Cortex of kidney (tissue), 1 donor: ENCODE measurements around the gene ARID1B.

Source experiments
- DNase-seq: peaks from one replicate; lab custom pipeline; 2025; lab: John Stamatoyannopoulos, UW

ARID1B gene

DNA sequence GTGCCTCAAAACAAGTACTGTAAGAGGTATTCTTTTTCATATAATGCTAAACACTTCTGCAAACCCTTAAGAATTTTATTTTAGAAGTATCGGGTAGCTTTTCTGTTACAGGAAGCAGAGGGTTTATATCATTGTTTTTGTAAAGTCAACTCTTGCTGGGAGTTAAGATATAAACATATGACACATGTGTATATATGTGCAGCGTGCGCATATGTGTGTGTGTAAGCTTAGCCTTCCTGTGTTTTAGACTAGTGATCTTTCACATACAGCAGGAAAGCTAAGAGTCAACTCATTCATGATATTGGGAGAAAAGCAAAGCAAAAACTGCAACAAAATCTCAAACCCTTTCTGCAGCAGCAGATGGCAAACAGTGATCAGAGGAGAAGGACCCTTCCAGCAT, 102.4 kb downstream of the ARID1B start:
- no peak for DNase-seq

- DNase-seq = no peak
Measured at GRCh38 chr6:156880913-156881312, 103.7 kb downstream of the ARID1B start.

DNA sequence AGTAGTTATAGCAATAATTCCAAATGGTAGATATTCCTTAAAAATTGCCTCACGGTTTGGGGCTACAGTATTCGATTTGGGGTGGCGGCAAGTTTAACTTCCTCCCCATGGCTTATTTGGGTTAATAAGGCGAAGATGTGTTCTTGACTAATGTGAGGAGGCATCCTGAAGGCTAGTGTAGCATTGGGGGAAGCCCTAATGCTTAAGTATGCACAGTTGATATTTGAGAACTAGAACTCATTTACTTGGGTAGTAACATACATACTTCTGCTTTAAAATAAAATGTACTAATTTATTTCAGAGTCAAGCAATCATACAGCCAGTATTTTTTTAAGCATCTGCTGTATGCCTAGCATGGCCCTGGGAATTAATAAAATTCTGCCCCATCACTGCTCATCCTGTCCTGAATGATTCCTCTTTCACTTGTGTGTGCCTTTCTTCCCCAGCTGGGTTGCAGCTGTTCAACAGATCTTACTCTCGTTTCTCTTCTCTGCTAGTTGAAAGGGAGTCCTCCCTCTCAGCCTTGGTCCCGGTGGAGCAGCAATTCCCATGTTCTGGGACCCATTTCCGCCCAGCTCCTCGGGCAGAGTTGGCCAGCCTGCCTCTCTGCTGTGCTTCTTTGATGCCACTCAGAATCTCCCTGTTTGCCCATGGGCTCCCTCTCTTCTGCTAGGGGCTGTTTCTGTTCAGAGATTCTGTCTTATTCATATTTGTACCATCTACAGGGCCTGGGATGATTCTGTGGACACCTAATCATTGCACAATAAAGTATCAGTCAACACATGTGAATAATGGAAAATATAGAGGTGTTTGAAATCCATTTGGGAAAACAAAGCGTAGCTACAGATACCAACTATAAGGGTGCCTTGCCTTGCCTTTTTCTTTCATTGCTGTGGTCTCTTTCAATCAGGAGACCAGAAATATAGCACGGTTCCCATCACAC, 104.8 kb downstream of the ARID1B start:
- no peak for DNase-seq

DNA sequence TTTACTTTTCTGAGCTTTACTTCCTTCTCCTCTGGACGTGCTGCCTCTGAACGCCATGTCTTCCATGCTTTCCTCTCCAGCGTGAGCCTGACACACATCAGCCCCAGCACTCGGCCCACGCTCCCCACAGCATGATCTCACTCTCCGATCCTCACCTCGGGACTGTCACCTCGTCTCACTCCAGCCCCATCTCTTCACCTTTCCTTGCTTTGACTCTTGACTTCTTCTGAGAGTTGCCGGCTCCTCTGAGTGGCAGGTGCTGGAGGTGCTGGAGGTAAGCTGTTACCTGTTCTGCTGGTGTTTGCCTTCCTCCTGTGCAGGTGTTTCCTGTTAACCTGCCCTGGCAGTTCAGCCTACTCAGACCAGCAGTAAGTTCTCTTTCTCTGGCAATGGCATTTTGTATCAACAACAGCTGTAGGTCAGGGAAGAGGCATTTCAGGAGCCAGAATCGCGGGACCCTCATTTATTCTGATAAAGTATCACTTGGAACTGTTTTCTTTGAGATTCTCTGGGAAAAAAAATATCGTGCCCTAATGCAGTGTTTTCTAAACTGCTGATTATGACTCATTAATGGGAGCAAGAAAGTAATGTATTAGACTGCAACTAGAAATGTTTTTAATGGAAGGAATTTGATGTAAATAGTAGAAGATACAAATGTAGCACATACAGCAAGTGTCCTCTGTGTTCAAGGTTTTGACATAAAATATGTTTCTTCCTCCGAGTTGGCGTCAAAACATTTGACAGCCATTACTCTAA, 106.5 kb downstream of the ARID1B start:
- no peak for DNase-seq

DNA sequence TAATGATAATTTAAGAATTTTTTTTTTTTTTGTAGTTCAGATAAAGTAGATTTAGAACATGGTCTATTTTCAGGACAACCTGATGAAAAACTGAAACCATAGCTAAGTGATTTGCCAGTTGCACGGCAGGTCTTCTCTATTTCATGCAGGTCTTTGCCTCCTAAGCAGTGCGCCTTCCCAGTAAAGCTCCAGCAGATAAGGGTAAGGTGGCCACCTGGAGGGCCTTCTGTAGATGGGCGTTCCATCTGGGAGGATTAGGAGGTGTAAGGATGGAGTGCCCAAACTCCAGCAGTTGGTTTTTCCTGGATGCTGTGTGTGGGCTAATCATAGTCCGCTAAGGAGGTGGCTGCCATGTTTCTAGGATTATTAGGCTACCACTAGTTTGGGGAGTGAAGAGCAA, 107.1 kb downstream of the ARID1B start:
- no peak for DNase-seq

- DNase-seq = no peak
Measured at GRCh38 chr6:156885562-156885961, 108.4 kb downstream of the ARID1B start.

DNA sequence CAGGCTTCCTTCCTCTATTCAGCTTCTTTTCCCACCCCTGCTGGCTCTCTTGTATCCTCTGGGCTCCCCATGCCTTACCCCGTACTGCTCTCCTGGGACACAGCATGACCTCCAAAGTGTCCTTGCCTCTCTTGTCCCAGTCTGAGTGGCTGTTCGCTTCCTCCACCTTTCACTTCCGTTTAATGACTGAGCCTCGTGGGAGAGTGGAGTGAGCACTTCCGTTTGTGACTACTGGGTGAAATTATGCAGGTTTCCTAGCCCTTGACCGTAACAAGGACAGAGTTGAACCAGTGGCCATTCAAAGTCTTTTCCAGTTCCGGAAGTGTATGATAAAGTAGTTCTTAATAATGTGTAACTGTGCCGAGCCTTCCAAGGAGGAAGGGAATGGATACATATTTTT, 109.2 kb downstream of the ARID1B start:
- DNase-seq = no peak

GRCh38 chr6:156887623-156888269, 110.6 kb downstream of the ARID1B start:
- no peak for DNase-seq

- DNase-seq = no peak
Measured at GRCh38 chr6:156889469-156889868, 112.3 kb downstream of the ARID1B start.

DNA sequence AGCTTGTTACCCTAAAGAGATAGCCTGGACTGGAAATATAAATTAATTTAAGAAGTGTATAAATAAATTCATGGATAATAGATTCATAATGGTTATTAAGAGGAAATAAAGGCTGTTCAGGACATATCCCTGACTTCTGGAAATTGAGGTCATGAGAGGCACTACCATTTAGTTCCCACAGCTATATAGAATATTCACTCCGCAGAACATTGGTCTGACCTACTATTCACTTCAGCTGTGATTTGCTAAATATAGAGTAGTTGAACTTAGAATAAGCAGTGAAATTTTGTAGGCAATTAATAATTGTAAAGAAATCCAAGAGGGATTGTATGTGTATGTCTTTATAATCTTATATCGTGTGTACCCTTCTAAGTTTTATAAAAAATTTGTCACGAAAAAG, 112.8 kb downstream of the ARID1B start:
- DNase-seq = no peak

GRCh38 chr6:156890627-156891314, 113.6 kb downstream of the ARID1B start:
- no peak for DNase-seq

- no peak for DNase-seq
Measured at GRCh38 chr6:156897907-156898531, 120.8 kb downstream of the ARID1B start.

DNA sequence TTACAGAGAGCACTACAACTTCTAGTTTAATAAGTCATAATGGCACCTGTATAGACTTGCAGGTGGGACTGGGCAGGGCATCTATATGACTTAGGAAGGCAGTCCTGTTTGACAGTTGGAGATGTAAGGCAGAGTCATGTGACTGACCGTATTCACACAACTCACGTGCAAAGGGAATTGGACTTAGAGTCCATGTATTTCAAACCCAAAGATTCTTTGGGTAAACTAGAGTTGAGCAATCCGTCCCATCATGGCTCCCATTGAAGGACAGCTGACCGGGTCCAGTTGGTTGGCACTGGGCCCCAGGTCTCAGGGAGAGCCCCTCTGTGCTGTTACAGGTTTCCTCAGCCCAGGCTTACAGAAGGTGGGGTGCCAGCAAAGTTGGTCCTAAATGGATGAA, 121.9 kb downstream of the ARID1B start:
- no peak for DNase-seq

GRCh38 chr6:156899532-156900135, 122.5 kb downstream of the ARID1B start:
- DNase-seq = no peak

DNA sequence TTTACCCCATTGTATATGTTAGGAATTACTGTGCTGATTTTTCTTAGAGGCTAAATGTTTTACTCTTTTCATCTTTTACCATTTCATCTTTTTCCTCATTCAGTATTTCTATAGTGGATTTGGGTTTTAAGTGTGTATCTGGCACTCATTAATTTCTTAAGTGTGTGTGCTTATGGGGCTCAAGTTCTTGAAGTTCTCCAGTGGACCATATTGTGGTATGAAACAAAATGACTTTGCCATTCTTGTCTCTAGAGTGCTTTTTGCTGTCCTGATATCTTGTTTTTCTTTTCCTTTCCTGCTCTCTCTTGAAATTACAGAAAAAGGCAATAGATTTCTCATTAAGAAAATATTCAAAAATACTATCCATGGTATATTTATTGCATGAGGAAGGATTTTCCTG, 123.1 kb downstream of the ARID1B start:
- no peak for DNase-seq

GRCh38 chr6:156901309-156902019, 124.3 kb downstream of the ARID1B start:
- DNase-seq = no peak

- DNase-seq = no peak
Measured at GRCh38 chr6:156902782-156903181, 125.6 kb downstream of the ARID1B start.

DNA sequence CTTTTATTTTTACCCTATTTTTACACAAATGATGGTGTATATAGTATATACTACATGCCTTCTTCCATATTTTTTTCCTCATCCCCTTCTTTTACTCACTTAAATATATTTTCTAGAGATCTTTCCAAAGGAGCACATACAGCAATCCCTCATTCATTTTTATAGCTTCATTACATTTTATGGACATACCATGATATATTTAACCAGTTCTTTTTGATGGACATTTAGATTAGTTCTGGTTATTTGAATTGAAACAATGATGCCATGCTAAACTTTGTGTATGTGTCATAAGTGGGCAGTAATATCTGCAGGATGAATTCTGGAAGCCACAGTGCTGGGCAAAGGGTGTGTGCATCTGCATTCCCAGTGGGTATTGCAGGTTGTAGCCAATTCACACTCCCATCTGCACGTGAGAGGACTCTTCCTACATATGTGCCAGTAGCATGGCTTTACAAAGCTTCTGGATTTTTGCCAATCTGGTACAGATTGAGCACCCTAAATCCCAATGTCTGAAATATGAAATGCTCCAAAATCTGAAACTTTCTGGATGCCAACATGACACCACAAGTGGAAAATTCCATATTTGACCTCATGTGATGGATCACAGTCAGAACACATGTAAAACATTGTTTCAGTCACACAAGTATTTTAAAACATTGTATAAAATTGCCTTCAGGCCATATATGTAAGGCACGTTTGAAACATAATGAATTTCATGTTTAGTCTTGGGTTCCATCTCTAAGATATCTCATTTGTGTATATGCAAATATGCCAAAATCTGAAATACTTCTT, 127.2 kb downstream of the ARID1B start:
- DNase-seq = no peak

DNA sequence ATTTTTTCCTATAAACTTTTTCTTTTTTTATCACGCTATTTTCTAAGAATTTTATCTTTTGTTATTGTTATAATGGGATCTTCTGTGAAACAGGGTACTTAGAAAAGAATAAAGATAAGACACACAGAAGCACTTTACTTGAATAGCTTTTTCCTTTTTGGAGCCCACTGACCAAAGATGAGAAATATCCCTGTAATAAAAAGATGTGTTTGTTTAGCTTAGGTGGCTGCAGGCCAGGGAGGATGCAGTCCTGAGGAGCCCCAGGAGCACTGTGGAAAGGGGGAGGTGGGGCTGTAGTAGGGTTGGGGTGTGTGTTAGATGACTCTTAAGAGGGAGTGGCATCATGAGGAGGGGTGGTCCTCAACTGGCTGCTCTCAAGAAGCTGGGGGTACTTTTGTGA, 128.6 kb downstream of the ARID1B start:
- DNase-seq = no peak

- no peak for DNase-seq
Measured at GRCh38 chr6:156906451-156906850, 129.3 kb downstream of the ARID1B start.
